NCI-H1436 (cell line): Measurements from ENCODE around the gene PLAAT2.

Source experiments
- DNase-seq: peaks from one replicate; lab custom pipeline; 2025; lab: John Stamatoyannopoulos, UW

The PLAAT2 gene

DNA sequence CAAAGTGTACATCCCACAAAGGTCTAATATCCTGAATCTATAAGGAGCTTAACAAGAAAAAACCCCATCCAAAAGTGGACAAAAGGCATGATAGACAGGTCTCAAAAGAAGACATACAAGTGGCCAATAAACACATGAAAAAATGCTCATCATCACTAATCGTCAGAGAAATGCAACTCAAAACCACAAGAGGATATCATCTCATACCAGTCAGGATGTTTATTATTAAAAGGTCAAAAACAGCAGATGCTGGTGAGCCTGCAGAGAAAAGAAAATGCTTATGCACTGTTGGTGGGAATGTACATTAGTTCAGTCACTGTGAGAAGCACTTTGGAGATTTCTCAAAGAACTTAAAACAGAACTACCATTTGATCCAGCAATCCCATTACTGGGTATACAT is 44.6 kb downstream of the PLAAT2 start:
- DNase-seq = no peak

DNA sequence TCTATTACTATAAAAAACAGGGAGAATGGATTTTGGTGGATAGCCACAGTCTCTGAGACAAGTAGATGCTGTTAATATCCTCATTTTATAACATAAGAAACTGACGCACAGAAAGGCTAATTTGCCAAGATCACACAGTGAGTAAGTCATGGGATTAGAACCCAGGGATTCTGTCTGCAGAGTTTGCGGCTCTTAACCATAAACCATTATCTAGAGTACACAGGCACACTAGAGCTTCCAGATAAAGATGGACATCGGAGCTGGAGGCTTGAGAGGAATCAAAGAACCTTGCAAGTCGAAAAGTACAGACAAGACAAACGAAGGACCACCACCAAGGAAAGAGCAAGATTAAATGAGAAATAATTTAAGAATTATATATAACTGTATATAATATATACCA is 46.0 kb downstream of the PLAAT2 start:
- DNase-seq = no peak

DNA sequence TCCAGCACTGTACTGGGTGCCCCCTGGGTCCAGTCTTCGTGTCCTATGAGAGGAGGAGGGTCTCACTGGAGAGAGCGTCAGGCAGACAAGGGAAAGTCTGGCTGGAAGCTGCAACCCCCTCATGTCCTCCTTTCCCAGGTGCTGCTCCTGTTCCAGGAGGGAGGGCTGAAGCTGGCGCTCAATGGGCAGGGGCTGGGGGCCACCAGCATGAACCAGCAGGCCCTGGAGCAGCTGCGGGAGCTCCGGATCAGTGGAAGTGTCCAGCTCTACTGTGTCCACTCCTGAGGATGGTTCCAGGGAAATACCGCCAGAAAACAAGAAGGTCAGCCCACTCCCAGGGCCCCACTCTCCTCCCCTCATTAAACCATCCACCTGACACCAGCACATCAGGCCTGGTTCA is 47.1 kb downstream of the PLAAT2 start:
- DNase-seq = no peak

DNA sequence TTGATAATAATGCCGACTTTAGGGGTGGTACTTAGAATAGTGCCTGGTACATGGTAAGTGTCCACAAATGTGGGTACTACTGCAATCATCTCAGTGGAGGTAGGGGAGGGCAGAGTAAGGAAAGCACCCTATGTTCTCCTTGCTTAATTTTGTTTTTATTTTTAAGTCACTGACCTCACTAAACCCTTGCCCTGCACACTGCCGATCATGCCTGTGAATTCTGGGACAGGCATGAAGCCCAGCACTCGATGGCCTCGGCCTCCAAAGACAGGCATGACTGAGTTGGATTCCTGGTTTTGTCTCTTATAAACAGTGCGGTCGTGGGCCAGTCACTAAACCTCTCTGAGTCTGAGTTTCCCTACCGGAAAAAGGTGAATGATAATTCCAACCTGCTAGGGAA is 50.4 kb downstream of the PLAAT2 start:
- DNase-seq = no peak

DNA sequence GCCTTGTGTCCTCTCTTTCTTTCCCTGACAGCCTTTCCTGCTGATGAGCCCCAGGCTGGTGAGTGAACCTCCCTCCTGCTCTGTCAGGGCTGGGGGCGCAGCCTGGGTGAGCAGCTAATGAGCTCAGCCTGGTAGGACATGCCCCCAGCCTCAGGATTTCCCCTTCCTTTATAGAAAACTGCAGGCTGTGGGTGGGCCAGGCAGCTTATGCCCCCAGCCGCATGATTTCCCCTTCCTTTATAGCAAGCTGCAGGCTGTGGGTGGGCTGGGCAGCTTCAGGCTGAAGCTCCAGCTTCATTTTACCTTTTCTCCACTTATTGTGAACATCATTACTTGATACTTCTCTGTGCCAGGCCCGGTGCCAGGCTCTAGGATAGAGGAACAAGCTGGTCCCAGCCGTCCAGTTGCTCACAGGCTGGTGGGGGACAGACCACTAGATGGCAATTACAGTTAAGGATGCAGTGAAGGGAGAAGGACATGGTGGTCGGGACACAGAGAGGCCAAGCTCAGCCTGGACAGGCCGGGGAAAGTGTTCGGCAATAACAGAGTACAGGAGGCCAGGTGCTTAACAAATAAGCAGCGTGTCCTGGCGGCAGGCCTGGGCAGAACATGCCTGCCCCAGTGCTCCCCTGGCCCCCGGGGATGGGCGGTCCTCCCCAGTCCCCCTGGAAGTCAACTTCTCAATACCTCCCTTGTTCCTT is 52.0 kb downstream of the PLAAT2 start:
- DNase-seq = no peak

DNA sequence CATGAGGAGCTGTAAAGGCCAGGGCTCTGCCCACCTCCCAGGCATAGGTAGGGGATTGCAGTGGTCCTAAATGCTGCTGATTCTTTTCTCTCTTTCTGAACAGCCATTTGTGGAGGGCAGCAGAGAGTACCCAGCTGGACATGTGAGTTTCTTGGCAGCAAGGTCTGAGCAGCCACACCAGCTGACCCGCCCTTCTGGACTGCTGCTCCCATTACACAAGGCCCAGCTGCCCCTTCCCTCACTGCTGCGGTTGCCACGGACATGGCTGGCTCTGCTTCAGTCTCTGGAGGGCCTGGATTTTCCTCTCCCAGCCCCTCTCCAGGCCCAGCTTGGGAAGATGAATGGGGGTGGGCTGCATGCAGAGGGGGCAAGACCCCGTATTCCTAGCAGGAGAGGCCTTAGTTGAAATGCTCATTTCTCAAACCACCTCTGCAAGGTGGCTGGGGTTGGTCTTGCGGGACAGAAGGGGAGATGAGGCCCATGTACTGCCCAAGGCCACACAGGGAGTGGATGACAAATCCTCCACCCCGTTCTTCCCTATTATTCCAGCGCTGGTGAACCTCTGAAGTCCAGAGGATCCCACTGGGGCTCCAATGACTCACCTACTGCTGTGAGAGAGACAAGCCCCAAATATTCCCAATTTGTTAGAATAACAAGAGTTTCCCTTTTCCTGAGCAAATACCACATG is 52.7 kb downstream of the PLAAT2 start:
- no peak for DNase-seq

DNA sequence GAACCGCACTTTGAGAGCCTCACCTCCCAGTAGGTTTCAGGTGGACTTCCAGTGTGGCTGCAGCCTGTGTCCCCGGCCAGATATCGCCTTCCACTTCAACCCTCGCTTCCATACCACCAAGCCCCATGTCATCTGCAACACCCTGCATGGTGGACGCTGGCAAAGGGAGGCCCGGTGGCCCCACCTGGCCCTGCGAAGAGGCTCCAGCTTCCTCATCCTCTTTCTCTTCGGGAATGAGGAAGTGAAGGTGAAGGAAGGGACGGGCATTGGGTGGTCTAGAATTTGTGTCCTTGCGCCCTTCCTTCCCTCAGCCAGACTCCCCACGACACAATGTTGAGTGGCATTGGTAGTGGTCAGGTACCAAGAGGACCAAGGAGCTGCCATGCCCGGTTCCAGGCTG is 54.4 kb downstream of the PLAAT2 start:
- no peak for DNase-seq

DNA sequence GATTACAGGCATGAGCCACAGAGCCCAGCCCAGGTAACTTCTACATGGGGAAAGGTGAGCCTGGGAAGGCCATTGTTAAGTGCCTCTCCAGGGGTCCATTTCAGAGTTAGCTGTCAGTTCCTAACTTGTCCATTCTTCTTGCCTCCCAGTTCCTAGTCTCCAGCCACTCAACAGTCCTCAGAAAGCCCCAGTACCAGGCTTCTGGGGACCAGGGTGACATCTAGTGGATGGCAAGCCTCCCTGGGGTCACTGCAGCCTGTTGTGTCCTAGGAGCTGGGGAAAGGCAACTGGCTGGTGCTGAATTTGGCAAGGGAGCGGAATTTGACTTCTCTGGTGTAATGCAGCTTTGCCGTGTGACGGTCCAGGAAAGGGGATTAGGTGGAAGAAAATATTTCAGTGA is 55.2 kb downstream of the PLAAT2 start:
- DNase-seq = no peak

DNA sequence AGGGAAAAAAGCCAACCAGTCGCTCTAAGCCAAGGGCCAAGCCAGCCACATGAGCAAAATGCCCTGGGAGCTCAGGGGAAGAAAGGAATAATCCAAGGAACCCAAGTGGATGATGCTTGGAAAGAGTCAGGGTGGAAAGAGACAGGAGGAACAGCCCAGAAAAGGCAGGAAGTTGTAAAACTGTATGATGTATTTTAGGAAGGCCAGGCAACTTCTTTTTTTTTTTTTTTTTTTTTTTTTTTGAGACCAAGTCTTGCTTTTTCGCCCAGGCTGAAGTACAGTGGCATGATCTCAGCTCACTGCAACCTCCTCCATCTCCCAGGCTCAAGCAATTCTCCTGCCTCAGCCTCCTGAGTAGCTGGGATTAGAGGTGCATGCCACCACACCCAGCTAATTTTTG is 55.7 kb downstream of the PLAAT2 start:
- no peak for DNase-seq

DNA sequence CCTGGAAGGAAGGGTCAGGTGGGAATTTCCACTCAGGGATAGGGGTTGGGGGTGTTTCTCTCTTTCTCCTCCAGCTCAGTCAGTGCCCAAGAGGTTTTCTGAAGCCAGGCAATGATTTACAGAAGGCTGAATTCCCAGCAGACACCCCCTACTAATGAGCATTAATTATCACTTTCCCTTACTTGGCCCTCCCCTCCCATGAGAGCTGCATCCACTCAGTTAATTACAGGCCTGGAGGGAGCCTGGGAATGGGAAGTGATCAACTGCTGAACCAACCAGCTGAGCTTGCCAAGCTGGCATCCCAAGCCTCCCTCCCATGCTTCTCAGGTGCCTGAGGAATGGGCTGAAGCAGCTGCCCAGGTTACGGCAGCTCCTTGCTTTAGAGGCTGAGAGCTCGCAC is 56.3 kb downstream of the PLAAT2 start:
- DNase-seq = peak; percentile 1

DNA sequence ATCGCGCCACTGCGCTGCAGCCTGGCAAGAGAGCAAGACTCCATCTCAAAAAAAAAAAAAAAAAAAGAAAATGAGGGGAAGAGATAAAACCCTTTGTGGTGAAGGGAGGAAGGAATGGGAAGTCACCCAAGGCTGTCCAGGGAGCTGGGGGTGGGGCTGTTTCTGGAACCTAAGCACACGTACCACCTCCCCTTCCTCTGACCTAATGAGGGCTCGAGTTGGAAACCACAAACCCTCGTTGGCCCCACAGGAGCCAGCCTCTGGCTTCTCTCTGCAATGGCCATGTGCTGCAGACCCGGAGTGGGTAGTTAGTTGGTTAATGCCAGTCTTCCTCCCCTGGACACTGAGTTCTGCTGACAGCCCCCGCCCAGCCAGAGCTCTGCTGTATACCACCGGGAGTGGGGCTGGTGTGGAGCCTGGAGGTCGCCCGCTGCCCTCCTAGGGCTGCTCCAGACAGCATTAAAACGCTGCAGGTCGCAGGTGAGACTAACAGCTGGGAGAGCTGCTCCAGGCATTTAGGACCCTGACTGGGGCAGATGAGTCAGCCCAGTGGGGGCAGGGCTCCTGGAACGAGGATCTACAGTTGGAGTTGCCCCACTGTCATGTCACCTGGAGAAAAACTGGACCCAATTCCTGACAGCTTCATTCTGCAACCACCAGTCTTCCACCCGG is 57.2 kb downstream of the PLAAT2 start, which contains the start of gene LGALS12:
Gene LGALS12 (plus strand): TSS at position 228 of the 672 bp plus-strand sequence. CDS start 375 bp downstream, at position 603.
- DNase-seq = no peak

DNA sequence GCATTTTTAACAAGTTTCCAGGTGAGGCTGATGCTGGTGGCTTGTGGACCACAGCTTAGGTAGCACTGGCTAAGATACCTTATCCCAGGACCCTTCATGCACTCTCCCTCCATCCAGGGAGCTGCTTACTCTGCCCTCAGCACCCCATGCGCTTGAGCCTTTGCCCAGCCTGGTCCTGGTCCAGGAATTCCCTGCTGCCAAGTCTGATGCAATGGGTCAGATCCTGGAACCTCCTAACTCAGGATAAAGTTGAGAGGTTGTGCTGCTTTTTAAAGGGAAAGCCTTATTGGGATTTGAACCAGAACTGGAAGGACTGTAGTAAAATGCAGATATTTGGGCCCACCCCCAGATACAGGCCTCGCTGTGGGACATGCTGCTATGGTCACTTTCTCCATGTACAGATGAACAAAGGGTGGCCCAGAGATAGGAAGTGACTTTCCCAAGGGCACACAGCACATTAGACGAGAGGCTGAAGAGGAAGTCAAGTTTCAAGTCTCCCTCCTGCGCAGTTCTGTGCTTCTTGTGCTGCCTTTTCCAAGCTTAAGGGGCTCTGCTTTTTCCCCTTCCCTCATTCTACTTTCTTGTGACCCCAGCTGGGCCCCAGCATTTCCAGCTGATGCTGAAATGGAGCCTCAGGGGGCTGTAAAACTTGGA is 58.1 kb downstream of the PLAAT2 start:
- no peak for DNase-seq

DNA sequence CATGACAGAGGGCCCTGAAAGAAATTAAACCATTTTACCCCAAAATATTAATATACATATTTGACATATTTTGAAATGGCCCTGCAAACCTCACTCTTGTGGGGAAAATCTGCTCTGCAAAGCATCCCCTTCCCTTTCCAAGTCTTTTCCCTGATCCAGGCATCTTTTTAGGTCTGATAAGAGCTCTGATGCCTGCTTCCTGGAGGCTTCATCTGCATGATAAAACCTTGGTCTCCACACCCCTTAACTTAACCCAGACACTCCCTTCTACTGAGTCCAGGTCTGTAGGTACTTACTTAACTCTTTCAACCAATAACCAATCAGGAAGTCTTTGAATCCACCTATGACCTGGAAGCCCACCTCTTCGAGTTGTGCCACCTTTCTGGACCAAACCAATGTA is 59.1 kb downstream of the PLAAT2 start:
- no peak for DNase-seq

DNA sequence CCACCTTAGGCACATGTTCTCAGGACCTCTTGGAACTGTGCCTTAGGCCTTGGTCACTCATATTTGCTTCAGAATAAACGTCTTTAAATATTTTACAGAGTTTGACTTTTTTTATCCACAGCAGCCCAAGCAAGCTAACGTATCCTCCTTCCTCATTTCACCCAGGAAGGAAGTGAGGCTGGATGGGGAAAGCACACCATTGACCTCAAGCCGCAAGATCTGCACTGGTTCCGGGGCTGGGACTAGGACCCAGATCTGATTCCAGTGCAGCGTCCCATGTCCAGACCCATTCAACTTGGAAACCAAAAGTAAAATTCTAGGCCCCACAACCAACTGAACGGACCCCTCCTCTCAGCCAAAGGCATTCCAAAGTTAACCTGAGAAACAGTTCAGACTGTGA is 59.7 kb downstream of the PLAAT2 start:
- no peak for DNase-seq
